HG03135 (cell line): ENCODE data around the gene ZNF177.
"Not testable (repeated sequence)": the region's sequence is repeated elsewhere in the genome, so short reads cannot be mapped to it uniquely, and the experiment has no call there.

Experiments used
- ATAC-seq: cut with Tn5 transposase; IDR thresholded peaks from one replicate; pipeline ENCODE4 v1.9.1; 2021; ENCODE audit warnings: mild to moderate bottlenecking, moderate library complexity; ENCODE audit not compliant: unreplicated experiment

The ZNF177 gene

DNA sequence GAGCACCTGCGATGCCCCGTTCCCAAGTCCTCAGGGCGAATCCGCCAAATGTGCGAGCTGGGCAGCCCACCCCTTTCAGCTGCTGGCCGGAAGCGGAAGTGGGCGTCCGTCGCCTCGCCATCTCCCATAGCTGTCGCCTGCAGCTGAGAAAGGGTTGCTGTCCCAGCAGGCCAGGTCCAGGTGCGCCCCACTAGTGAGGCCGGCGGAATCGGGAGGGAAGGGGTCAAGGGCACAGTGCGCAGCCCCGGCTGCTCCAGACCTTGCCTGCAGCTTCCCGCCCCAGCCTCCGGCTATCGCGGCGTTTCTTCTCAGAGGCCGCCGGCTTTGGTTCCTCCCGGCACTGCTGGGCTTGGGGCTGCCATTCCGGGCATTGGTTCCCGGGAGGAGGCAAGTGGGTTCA, at the start of gene ZNF177:
Gene ZNF177 (plus strand): TSS at position 109 of the 400 bp plus-strand sequence. CDS start 15,299 bp downstream, outside the sequence.
- ATAC-seq, result no peak

- ATAC-seq, result no peak
Measured at GRCh38 chr19:9313756-9314155, 49.1 kb upstream of the ZNF177 start.

DNA sequence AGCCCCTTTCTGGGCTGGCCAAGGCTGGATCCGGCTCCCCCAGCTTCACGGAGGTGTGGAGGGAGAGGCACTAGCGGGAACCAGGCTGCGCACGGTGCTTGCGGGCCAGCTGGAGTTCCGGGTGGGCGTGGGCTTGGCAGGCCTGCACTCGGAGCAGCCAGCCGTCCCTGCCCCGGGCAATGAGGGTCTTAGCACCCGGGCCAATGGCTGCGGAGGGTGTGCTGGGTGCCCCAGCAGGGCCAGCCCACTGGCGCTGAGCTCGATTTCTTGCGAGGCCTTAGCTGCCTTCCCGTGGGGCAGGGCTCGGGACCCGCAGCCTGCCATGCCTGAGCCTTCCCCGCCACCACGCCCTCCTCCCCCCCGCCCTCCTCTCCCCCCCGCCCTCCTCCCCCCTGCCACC, 41.5 kb upstream of the ZNF177 start:
- no peak for ATAC-seq

DNA sequence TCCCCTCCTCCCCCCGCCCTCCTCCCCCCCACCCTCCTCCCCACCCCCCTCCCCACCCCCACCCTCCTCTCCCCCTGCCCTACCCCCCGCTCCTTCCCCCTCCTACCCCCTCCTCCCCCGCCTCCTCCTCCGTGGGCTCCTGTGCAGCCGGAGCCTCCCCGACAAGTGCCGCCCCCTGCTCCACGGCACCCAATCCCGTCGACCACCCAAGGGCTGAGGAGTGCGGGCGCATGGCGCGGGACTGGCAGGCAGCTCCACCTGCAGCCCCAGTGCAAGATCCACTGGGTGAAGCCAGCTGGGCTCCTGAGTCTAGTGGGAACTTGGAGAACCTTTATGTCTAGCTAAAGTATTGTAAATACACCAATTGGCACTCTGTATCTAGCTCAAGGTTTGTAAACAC, 41.1 kb upstream of the ZNF177 start:
- ATAC-seq, result not testable (repeated sequence)

GRCh38 chr19:9322201-9322600, 40.6 kb upstream of the ZNF177 start:
- not testable (repeated sequence) for ATAC-seq

DNA sequence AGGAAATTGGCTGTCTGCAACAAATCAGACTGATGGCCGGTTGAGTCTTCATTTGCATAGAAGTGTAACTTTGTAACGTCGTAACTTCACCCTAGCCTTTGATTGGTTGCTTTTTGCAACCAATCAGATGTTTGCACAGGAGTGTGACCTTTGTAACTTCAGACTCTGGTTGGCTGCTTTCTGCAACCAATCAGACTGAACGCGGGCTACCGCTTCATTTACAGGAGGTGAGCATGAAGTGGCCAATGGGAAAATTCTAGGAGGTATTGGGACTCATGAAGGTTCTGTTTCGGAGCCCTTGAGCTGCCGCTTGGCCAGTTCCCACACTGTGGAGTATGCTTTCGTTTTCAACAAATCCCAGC, 39.3 kb upstream of the ZNF177 start:
- ATAC-seq, result peak; percentile 16

DNA sequence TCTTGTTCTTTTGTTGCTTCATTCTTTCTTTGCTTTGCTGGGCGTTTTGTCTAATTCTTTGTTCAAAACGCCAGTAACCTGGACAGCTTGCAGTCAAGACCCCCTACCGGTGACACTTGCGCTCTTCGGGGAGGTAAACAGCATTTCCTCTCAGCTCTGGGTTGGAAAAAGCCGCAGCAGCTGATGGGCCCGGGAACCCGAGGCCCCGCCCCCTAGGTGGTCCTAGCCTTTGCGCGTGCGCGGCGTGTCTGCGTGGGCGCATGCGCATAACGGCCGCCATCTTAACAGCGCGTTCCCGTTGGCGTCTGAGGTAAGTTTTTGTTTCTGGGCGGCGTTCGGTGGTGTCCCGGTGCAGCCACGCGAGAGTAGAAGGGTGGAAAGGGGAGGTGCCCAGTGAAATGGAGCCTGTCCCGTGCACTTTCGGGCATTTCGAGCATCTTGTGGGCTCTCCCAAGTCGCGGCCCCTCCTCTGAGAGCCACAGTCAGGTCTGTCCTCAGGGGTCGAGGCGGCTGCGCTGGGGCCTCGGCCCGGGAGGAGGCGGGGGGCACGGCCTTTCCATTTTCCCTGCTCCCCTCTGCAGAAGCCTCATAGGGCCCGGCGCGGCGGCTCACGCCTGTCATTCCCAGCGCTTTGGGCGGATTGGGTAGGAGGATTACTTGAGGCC, 38.8 kb upstream of the ZNF177 start, which contains the start of gene ZNF559:
Gene ZNF559 (plus strand): TSS at position 261 of the 665 bp plus-strand sequence. CDS start 14,371 bp downstream, outside the sequence.
- peak; percentile 96 for ATAC-seq

- ATAC-seq, result no peak
Measured at GRCh38 chr19:9324584-9324962, 38.2 kb upstream of the ZNF177 start.

GRCh38 chr19:9329999-9330398, 32.8 kb upstream of the ZNF177 start:
- no peak for ATAC-seq

DNA sequence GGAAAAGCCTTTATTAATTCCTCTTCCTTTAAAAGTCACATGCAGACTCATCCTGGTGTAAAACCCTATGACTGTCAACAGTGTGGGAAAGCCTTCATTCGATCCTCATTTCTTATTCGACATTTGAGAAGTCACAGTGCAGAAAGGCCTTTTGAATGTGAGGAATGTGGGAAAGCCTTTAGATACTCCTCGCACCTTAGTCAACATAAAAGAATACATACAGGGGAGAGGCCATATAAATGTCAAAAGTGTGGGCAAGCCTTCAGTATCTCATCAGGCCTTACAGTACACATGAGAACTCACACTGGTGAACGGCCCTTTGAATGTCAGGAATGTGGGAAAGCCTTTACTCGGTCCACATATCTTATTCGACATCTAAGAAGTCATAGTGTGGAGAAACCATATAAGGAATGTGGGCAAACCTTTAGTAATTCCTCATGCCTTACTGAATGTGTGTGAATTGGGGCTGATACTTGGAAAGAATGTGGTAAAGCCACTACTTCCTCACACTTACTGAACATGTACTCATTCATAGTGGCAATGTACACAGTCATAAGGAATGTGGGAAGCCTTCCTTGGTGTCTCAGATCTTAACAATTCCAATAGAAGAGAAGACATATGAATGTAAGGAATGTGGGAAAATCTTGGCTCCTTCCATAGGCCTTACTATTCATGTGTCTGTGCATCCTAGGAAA, 20.1 kb upstream of the ZNF177 start:
- ATAC-seq, result no peak

- no peak for ATAC-seq
Measured at GRCh38 chr19:9345005-9345404, 17.8 kb upstream of the ZNF177 start.

- ATAC-seq, result no peak
Measured at GRCh38 chr19:9348253-9348652, 14.6 kb upstream of the ZNF177 start.

DNA sequence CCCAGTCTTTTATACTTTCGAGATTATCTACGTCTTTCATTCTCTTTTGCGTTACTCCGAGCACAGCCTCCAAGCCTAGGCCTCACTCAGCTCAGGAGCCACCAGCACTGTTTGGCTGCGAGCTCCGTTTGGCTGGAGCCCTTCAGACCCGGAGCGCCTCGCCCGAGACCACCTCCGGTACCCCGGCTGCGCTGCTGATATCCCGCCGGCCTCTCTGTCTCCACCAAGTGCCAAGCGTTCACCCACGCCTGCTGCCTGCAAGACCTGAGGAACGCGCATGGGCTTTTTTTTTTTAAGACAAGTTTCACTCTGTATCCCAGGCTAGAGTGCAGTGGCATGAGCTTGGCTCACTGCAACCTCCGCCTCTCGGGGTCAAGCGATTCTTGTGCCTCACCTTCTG, 14.1 kb upstream of the ZNF177 start:
- ATAC-seq, result no peak

DNA sequence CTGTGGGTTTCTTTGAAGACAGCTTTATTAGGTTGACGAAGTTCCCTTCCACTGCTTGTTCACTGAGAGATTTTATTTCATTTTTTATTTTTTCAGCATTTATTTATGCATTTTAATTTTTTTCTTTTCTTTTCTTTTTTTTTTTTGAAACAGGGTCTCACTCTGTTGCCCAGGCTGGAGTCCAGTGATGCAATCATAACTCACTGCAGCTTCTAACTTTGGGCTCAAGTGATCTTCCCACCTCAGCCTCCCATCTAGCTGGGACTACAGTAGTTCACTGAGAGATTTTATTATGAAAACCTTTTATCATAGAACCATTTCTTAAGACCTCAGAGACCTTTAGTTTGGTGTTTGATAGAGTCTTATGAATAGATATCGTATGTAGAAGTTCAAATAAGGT, 10.3 kb upstream of the ZNF177 start:
- no peak for ATAC-seq

GRCh38 chr19:9353011-9353410, 9.8 kb upstream of the ZNF177 start:
- ATAC-seq, result no peak

- ATAC-seq, result no peak
Measured at GRCh38 chr19:9354651-9355050, 8.2 kb upstream of the ZNF177 start.

- ATAC-seq, result no peak
Measured at GRCh38 chr19:9370738-9371619, 8.2 kb downstream of the ZNF177 start.

DNA sequence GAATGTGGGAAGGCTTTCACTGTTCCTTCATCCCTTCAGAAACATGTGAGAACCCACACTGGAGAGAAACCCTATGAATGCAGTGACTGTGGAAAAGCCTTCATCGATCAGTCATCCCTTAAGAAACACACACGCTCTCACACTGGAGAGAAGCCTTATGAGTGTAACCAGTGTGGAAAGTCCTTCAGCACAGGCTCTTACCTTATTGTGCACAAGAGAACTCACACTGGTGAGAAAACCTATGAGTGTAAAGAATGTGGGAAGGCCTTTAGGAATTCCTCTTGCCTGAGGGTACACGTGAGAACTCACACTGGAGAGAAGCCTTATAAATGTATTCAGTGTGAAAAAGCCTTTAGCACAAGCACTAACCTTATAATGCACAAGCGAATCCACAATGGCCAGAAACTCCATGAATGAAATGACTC, 18.6 kb downstream of the ZNF177 start:
- ATAC-seq, result no peak

- no peak for ATAC-seq
Measured at GRCh38 chr19:9406798-9407352, 44.1 kb downstream of the ZNF177 start.

DNA sequence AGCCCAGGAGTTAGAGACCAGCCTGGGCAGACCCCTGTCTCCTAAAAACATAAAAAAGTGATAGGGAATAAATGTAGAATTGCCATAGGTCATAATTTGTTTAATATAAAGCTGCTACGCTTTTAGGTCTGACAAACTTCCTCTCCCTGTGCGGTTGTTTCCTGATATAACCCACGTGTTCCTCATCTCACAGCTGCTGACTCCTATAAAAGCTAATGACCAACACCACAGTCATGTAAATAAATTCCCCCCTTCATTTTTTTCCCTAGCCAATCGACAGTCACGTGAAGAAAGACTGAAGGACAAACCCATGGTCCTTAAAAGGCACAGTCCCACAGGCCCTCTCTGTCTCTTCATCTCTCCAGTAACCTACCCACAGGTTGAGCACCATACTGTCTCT, 45.0 kb downstream of the ZNF177 start:
- no peak for ATAC-seq

- ATAC-seq, result no peak
Measured at GRCh38 chr19:9413240-9413954, 50.6 kb downstream of the ZNF177 start.
